ENCODE data around the gene CRLF1. TPM values are rescaled to one million over a fixed set of nuclear protein-coding genes. Genes with fewer than 3 reads are reported as not detected.

The CRLF1 gene
- total RNA-seq, 6 experiments from 2014 or later: 0.27 to 2.9 (median 1.2) TPM; not detected in 3

DNA sequence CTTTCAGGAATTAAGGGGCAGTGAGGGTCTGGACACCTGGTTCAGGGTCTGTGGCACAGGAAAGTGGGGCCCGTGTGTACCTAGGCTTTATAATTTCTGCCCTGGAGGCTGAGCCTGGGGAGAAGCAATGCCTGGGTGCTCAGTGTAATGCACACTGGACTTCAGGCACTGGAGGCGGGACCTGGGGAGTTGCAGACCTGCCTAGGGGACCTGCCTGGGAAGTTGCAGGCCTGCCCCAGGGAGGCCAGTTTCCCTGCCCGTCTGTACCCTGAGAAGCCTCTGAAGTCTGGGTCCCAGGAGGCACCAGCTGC is 3.6 kb upstream of the CRLF1 start:
- no peak overlapping the region for H3K27ac ChIP-seq
- H3K9me3 ChIP-seq: no peaks in the 10 kb centered on the region
- no peaks in the 10 kb centered on the region for H3K36me3 ChIP-seq
- H3K4me1 ChIP-seq: peaks cover 0 to 7% (median 0%) of the 10 kb centered on the region in 4 donors
- 0% methylated on average over 1 of the region's 3 CpGs for WGBS (ENCODE audit: insufficient coverage, low coverage, low lambda C conversion rate, missing lambda C conversion rate)
- peaks cover 0 to 36% of the 10 kb centered on the region in 2 donors for H3K27me3 ChIP-seq
- intact Hi-C loops (cut with DNase I): no loop called here
- TF ChIP-seq, protein P1, sequence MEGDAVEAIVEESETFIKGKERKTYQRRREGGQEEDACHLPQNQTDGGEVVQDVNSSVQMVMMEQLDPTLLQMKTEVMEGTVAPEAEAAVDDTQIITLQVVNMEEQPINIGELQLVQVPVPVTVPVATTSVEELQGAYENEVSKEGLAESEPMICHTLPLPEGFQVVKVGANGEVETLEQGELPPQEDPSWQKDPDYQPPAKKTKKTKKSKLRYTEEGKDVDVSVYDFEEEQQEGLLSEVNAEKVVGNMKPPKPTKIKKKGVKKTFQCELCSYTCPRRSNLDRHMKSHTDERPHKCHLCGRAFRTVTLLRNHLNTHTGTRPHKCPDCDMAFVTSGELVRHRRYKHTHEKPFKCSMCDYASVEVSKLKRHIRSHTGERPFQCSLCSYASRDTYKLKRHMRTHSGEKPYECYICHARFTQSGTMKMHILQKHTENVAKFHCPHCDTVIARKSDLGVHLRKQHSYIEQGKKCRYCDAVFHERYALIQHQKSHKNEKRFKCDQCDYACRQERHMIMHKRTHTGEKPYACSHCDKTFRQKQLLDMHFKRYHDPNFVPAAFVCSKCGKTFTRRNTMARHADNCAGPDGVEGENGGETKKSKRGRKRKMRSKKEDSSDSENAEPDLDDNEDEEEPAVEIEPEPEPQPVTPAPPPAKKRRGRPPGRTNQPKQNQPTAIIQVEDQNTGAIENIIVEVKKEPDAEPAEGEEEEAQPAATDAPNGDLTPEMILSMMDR (IDR thresholded peaks at IDR 0.05): no peak
- TF ChIP-seq POLR2A (IDR thresholded peaks at IDR 0.05): no peak
- DNase-seq: no peak
- no peak for ATAC-seq
- H3K4me3 ChIP-seq: no peak overlapping the region

DNA sequence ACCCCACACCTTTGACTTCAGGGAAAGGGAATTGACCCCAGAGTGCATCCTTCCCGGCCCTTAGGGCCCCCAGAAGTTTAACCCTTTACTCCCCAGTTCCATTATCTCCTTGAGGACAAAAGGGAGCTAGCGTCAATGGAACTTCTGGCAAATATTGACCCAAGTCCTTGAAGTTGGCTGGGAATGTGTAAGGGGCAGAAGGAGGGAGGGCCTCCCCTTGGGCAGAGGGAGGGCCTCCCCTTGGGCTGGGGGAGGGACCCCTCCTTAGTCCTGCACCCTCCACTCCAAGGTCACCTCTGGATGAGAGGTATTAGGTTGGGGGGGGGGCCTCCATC is 3.1 kb upstream of the CRLF1 start:
- Histone ChIP-seq H3K27ac (no peak overlapping the region), H3K36me3 (no peaks in the 10 kb centered on the region), H3K4me1 (peaks cover 0 to 7% (median 0%) of the 10 kb centered on the region in 4 donors), H3K9me3 (no peaks in the 10 kb centered on the region), H3K27me3 (peaks cover 0 to 36% of the 10 kb centered on the region in 2 donors), H3K4me3 (no peak overlapping the region)
- intact Hi-C loops (cut with DNase I): no loop called here
- ATAC-seq (no peak), DNase-seq (no peak)
- TF ChIP-seq POLR2A (IDR thresholded peaks at IDR 0.05): no peak
- TF ChIP-seq, protein P1 (IDR thresholded peaks at IDR 0.05): no peak
- 25% methylated on average over 2 of the region's 2 CpGs for WGBS (ENCODE audit: insufficient coverage, low coverage, low lambda C conversion rate, missing lambda C conversion rate)

DNA sequence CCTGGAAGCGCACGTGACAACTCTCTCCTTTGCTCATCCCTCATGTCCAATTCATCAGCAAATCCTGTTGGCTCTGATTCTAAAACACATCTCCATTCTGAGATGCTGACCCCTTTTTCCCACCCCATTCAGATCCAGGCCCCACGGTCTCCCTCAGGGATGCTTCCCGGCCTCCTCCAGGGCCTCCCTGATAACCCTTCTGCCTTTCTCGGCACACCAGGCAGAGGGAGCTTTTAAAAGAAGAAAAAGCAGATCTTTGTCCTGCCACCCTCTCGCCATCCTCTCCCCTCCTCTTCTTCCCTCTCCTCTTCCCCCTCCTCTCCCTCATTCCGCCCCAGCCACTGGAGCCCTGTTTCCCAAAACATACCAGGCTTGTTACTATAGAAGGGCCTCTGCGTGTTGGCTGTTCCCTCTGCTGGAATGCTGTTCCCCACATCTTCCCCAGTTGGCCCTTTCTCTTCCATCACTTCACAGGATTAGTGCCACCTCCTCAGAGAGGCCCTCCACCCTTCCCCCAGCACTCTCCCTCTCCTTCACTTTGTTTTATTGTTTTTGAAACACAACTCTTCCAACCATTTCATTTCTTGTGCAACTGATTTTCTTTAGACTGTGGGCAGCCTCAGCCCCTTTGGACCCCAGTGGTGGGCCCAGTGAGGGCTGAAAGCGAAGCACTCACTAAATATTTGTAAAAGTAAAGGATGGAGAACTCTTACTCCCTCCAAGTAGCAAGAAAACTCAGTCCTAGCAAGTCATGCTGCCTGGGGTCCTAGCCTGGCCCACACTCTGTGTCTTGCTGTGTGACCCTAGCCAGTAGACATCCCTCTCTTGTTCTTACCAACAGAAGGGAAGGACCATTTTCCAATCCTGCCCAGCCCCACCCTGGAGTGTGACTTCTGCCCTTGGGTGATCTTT is 2.5 kb upstream of the CRLF1 start:
- 34% methylated on average over 9 of the region's 9 CpGs for WGBS (ENCODE audit: insufficient coverage, low coverage, low lambda C conversion rate, missing lambda C conversion rate)
- intact Hi-C loops (cut with DNase I): no loop called here
- Histone ChIP-seq H3K9me3 (no peaks in the 10 kb centered on the region), H3K36me3 (no peaks in the 10 kb centered on the region), H3K27me3 (peaks cover 0 to 36% of the 10 kb centered on the region in 2 donors), H3K4me3 (no peak overlapping the region), H3K27ac (no peak overlapping the region), H3K4me1 (peaks cover 0 to 7% (median 0%) of the 10 kb centered on the region in 4 donors)
- DNase-seq (no peak), ATAC-seq (no peak)
- no peak for TF ChIP-seq POLR2A (IDR thresholded peaks at IDR 0.05)
- TF ChIP-seq, protein P1 (IDR thresholded peaks at IDR 0.05): no peak

DNA sequence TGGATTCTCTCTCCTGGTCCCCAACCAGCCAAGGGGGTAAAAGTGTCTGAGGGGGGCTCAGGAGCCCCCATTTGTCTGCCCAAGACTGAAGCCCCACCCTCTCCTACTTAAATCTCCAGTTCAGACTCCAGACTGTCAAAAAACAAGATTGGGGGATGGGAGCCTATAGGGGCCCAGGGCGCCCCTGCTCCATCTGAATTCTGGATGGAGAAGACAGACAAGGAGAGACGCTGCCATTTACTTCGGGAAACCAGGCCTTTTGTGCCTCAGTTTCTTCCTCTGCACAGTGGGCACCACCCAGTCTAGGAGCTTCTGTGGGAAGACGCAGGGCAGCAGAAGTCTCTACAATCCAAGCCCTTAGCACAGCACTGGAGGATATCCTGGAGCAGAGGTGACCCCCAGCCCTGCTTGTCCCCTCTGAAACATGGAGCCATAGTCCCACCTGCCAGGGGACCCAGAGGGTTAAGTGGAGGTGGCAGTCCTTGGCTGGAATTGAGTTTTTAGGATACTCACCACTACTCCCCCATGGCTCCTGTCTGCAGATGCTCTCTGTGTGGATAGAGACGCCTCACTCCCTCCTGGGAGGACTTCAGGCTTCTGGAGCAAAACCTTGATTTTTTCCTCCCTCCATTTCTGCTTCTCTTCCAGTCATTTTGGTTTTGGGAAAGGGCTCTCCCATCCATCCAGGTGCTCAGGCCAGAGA is 1.7 kb upstream of the CRLF1 start:
- DNase-seq: no peak
- Histone ChIP-seq H3K27me3 (peaks cover 0 to 41% of the 10 kb centered on the region in 2 donors), H3K9me3 (no peaks in the 10 kb centered on the region), H3K4me3 (no peak overlapping the region), H3K27ac (no peak overlapping the region), H3K4me1 (peaks cover 0 to 7% (median 0%) of the 10 kb centered on the region in 4 donors), H3K36me3 (no peaks in the 10 kb centered on the region)
- intact Hi-C loops (cut with DNase I): no loop called here
- no peak for ATAC-seq
- WGBS (ENCODE audit: insufficient coverage, low coverage, low lambda C conversion rate, missing lambda C conversion rate): 13% methylated on average over 1 of the region's 5 CpGs
- TF ChIP-seq, protein P1 (IDR thresholded peaks at IDR 0.05): no peak
- no peak for TF ChIP-seq POLR2A (IDR thresholded peaks at IDR 0.05)
